ENCODE measurements around the gene CASKIN2.
"Not testable (repeated sequence)": the region's sequence is repeated elsewhere in the genome, so short reads cannot be mapped to it uniquely, and the experiment has no call there.

GRCh38 chr17:75477490-75477862, 37.9 kb downstream of the CASKIN2 start:
- not testable (repeated sequence) for TF ChIP-seq SPI1 (IDR thresholded peaks at IDR 0.05; ENCODE audit: low read depth, low read length); POLR2A (IDR thresholded peaks at IDR 0.05; ENCODE audit: low read depth, low read length); POLR2AphosphoS5 (IDR thresholded peaks at IDR 0.05; ENCODE audit: low read depth, low read length); TAF1 (IDR thresholded peaks at IDR 0.05; ENCODE audit: low read depth, low read length); POU2F2 (IDR thresholded peaks at IDR 0.05; ENCODE audit: low read depth, low read length); PAX5 (IDR thresholded peaks at IDR 0.05; ENCODE audit: insufficient read depth, low read length, severe bottlenecking)

All from GM12891 (cell line).